GM23338 (cell line): Measurements from ENCODE around the gene GPR146. TPM values are rescaled to one million over a fixed set of nuclear protein-coding genes. Genes with fewer than 3 reads are reported as not detected.

Source experiments
- ATAC-seq: fragments of 200-7000 bp; cut with Tn5 transposase; 3 replicates; pipeline ENCODE4 v1.9.1; 2020
- DNase-seq: peaks from one replicate; pipeline ENCODE4 v3.0.0-alpha.2; 2015; ENCODE audit warnings: low spot score
- H2AFZ ChIP-seq: fragments of 200-600 bp; sonication (generic); 2 replicates; pipeline ENCODE4 v1.8.0; 2016; ENCODE audit warnings: antibody characterized with exemption, mild to moderate bottlenecking, moderate library complexity
- H3F3A ChIP-seq: fragments of 200-600 bp; sonication (generic); replicated peaks from 2 replicates; pipeline ENCODE4 v1.8.0; 2017; ENCODE audit warnings: antibody characterized with exemption, mixed run types, low read depth
- H3K27ac ChIP-seq: fragments of 200-600 bp; sonication (generic); 2 replicates; pipeline ENCODE4 v1.6.1; 2016; ENCODE audit warnings: low read depth
- H3K27me3 ChIP-seq: fragments of 200-600 bp; sonication (generic); 2 replicates; pipeline ENCODE4 v1.8.0; 2016; ENCODE audit warnings: mild to moderate bottlenecking, mixed run types, moderate library complexity; ENCODE audit not compliant: insufficient read depth
- H3K36me3 ChIP-seq: fragments of 200-600 bp; sonication (generic); 2 replicates; pipeline ENCODE4 v1.8.0; 2016; ENCODE audit warnings: mild to moderate bottlenecking; ENCODE audit not compliant: insufficient read depth
- H3K4me1 ChIP-seq: fragments of 200-600 bp; sonication (generic); 2 replicates; pipeline ENCODE4 v1.8.0; 2016; ENCODE audit warnings: mild to moderate bottlenecking, moderate library complexity; ENCODE audit not compliant: insufficient read depth
- H3K4me2 ChIP-seq: fragments of 200-600 bp; sonication (generic); 2 replicates; pipeline ENCODE4 v1.7.1; 2017; ENCODE audit warnings: mixed run types
- H3K4me3 ChIP-seq: fragments of 200-600 bp; sonication (generic); 2 replicates; pipeline ENCODE4 v1.6.1; 2016; ENCODE audit warnings: mixed run types
- H3K79me2 ChIP-seq: fragments of 200-600 bp; sonication (generic); replicated peaks from 2 replicates; pipeline ENCODE4 v1.8.0; 2017; ENCODE audit warnings: mild to moderate bottlenecking; ENCODE audit not compliant: insufficient read depth
- H3K9me2 ChIP-seq: fragments of 200-600 bp; sonication (generic); 2 replicates; pipeline ENCODE4 v1.8.0; 2017; ENCODE audit not compliant: insufficient read depth
- H4K20me1 ChIP-seq: fragments of 200-600 bp; sonication (generic); replicated peaks from 2 replicates; pipeline ENCODE4 v1.8.0; 2017; ENCODE audit warnings: mild to moderate bottlenecking; ENCODE audit not compliant: insufficient read depth
- H3K27ac Mint-ChIP-seq: 2 replicates; pipeline ENCODE4 v1.8.0; 2020; ENCODE audit warnings: inconsistent platforms, mild to moderate bottlenecking, moderate library complexity, mixed read lengths
- H3K27me3 Mint-ChIP-seq: 3 replicates; pipeline ENCODE4 v1.8.0; 2022; ENCODE audit warnings: low read depth, mild to moderate bottlenecking, moderate library complexity, mixed read lengths, inconsistent platforms; ENCODE audit not compliant: insufficient read depth, poor library complexity
- H3K36me3 Mint-ChIP-seq: 3 replicates; pipeline ENCODE4 v1.8.0; 2021; ENCODE audit warnings: low read depth, mild to moderate bottlenecking, inconsistent platforms, moderate library complexity, mixed read lengths
- H3K4me1 Mint-ChIP-seq: 3 replicates; pipeline ENCODE4 v1.8.0; 2020; ENCODE audit warnings: mild to moderate bottlenecking, inconsistent platforms, mixed read lengths
- H3K4me3 Mint-ChIP-seq: 3 replicates; pipeline ENCODE4 v1.8.0; 2021; ENCODE audit warnings: moderate library complexity, mild to moderate bottlenecking, inconsistent platforms, mixed read lengths
- H3K9me3 Mint-ChIP-seq: 3 replicates; pipeline ENCODE4 v1.8.0; 2020; ENCODE audit warnings: moderate library complexity, mild to moderate bottlenecking, inconsistent platforms, mixed read lengths
- CREB1 ChIP-seq: fragments of 250-450 bp; sonication (Bioruptor Pico); IDR thresholded peaks from 2 replicates; pipeline ENCODE4 v1.5.0; 2020; ENCODE audit warnings: low read depth, mild to moderate bottlenecking, moderate library complexity
- CTCF ChIP-seq, 2 experiments: fragments of 200-600 bp in 1 of 2; sonication (generic) in 1 of 2; conservative IDR thresholded peaks; 2 replicates each; pipeline versions ENCODE4 v1.5.1 to v1.6.1; 2016 to 2017; ENCODE audit warnings: antibody characterized with exemption in 2 of 2, low read depth in 2 of 2, mild to moderate bottlenecking in 2 of 2, moderate library complexity in 1 of 2
- ETS1 ChIP-seq: IDR thresholded peaks from 2 replicates; pipeline ENCODE4 v1.6.1; 2016; ENCODE audit warnings: antibody characterized with exemption
- EZH2 ChIP-seq: fragments of 200-600 bp; sonication (generic); IDR thresholded peaks from one replicate; pipeline ENCODE4 v1.8.0; 2017; ENCODE audit warnings: antibody characterized with exemption, mild to moderate bottlenecking, low read depth; ENCODE audit not compliant: unreplicated experiment
- EZH2phosphoT487 ChIP-seq: fragments of 200-600 bp; sonication (generic); IDR thresholded peaks from one replicate; pipeline ENCODE4 v1.8.1; 2018; ENCODE audit warnings: antibody characterized with exemption; ENCODE audit not compliant: unreplicated experiment
- JUNB ChIP-seq: IDR thresholded peaks from one replicate; pipeline ENCODE4 v1.6.1; 2016; ENCODE audit warnings: antibody characterized with exemption; ENCODE audit not compliant: unreplicated experiment
- NANOG ChIP-seq: IDR thresholded peaks from 2 replicates; pipeline ENCODE4 v1.6.1; 2016; ENCODE audit warnings: antibody characterized with exemption, borderline replicate concordance
- POLR2AphosphoS5 ChIP-seq: IDR thresholded peaks from 2 replicates; pipeline ENCODE4 v1.6.1; 2016; ENCODE audit warnings: antibody characterized with exemption, low read depth
- STAT1 ChIP-seq: IDR thresholded peaks from one replicate; pipeline ENCODE4 v1.6.1; 2016; ENCODE audit warnings: antibody characterized with exemption; ENCODE audit not compliant: unreplicated experiment
- ZNF114 ChIP-seq: fragments of 250-450 bp; sonication (Bioruptor Pico); IDR thresholded peaks from 2 replicates; pipeline ENCODE4 v1.5.0; 2020; ENCODE audit warnings: mild to moderate bottlenecking, moderate library complexity
- ZNF331 ChIP-seq: fragments of 250-450 bp; sonication (Bioruptor Pico); IDR thresholded peaks from 2 replicates; pipeline ENCODE4 v1.5.0; 2020; ENCODE audit warnings: low read depth, mild to moderate bottlenecking, moderate library complexity
- ZNF462 ChIP-seq: fragments of 250-450 bp; sonication (Bioruptor Pico); IDR thresholded peaks from 2 replicates; pipeline ENCODE4 v1.5.0; 2020; ENCODE audit warnings: mild to moderate bottlenecking, moderate library complexity
- polyA plus RNA-seq: library from polyadenylated mRNA; unstranded; fragments of >200 nt; fragmentation: Nextera tagmentation; extraction: Ambion mirVana; gene quantifications from 2 replicates; pipeline ENCODE4 v1.2.1, GENCODE V29; 2016
- total RNA-seq: library from RNA; depleted of rRNA; stranded (reverse); fragments of >200 nt; shearing (Covaris generic); gene quantifications from 2 replicates; pipeline ENCODE4 v1.2.3, GENCODE V29; 2014

Gene GPR146
- total and polyA plus RNA-seq, 2 experiments from 2014 or later: 0.28 to 0.37 TPM

- H4K20me1 ChIP-seq: no peaks in the 10 kb centered on the region
Observed at GRCh38 chr7:1094870-1095269, 50.5 kb downstream of the GPR146 start.

More at GRCh38 chr7:1094870-1095269, 50.5 kb downstream of the GPR146 start:
- Histone ChIP-seq H3F3A (no peaks in the 10 kb centered on the region), H3K9me2 (no peaks in the 10 kb centered on the region), H3K4me3 (no peak overlapping the region), H3K27me3 (no peaks in the 10 kb centered on the region), H3K27ac (no peak overlapping the region), H3K36me3 (no peaks in the 10 kb centered on the region), H3K4me1 (no peaks in the 10 kb centered on the region), H3K79me2 (peaks cover 20% of the 10 kb centered on the region), H2AFZ (no peak overlapping the region), H3K4me2 (no peak overlapping the region)
- no peak overlapping the region for H3K27ac Mint-ChIP-seq
- no peak overlapping the region for H3K4me3 Mint-ChIP-seq
- DNase-seq (no peak), ATAC-seq (no peak)
- no peaks in the 10 kb centered on the region for H3K4me1 Mint-ChIP-seq
- peaks cover 3% of the 10 kb centered on the region; the same call in 1 of the 3 replicates for H3K9me3 Mint-ChIP-seq
- H3K27me3 Mint-ChIP-seq: peaks cover 8% of the 10 kb centered on the region
- peaks cover 24% of the 10 kb centered on the region for H3K36me3 Mint-ChIP-seq
- TF ChIP-seq EZH2phosphoT487: no peak
- no peak for TF ChIP-seq ZNF462 (CRISPR knock-in tag)
- no peak for TF ChIP-seq ETS1
- TF ChIP-seq EZH2: no peak
- no peak for TF ChIP-seq ZNF114 (CRISPR knock-in tag)
- no peak for TF ChIP-seq CTCF (conservative IDR thresholded peaks at IDR 0.05; ENCODE audit: low read depth in 2 of 2)
- TF ChIP-seq CREB1 (CRISPR knock-in tag): no peak
- no peak for TF ChIP-seq ZNF331 (CRISPR knock-in tag)
- TF ChIP-seq POLR2AphosphoS5: no peak
- no peak for TF ChIP-seq STAT1
- no peak for TF ChIP-seq NANOG
- no peak for TF ChIP-seq JUNB
